Fibroblast of lung (primary cell): Measurements from ENCODE around the gene LRRC61.
A peak's percentile ranks its signal among the peaks of the same experiment; 100 is the strongest.

Experiments used
- CTCF ChIP-seq, 2 donors: IDR thresholded peaks in 1 of 2; conservative IDR thresholded peaks in 1 of 2; 1 replicate in 1 of 2; 2 replicates in 1 of 2; pipeline ENCODE4 v1.5.1; 2011 to 2012; ENCODE audit warnings: low read length in 2 of 2, control low read depth in 1 of 2, inconsistent platforms in 1 of 2, low read depth in 1 of 2, mild to moderate bottlenecking in 1 of 2
- EZH2 ChIP-seq: IDR thresholded peaks from 2 replicates; pipeline ENCODE4 v1.5.1; 2012; ENCODE audit warnings: low read length, control low read depth, mild to moderate bottlenecking; ENCODE audit errors: missing control alignments

DNA sequence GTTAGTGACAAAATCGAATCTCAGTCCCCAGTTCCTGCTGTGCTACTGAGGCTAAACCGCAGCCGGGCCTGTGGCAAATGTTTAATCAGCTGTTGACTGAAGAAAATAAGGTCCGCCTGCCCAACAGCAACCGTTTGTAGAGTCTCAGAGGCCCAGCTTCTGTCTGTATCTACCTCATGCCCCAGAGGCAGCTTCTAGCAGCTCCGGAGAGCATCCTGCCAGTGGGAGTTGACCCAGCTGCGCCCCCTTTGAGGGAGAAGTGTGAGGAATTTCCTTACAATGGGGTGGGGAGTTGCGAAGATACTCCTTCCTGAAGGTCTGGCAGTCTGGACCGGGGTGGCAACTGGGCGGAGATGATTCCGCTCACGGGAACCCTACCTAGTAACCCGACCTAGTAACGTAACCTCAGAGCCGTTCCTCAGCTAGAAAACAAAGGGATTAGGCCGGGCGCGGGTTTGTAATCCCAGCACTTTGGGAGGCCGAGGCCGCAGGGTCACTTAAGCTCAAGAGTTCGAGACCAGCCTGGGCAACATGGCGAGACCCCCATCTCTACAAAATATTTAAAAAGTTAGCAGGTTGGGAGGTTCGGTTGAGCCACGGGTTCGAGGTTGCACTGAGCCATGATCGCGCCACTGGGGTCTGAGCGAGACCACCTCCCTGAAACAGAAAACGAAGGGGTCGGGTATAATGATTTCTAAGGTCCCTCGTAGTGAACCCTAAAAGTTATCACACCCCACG is 55.1 kb downstream of the LRRC61 start:
- TF ChIP-seq CTCF (conservative IDR thresholded peaks at IDR 0.05 in 1 of 2, IDR thresholded peaks at IDR 0.05 in 1 of 2; ENCODE audit: low read depth in 1 of 2, low read length in 2 of 2) (peak in 1 of 2 donors; percentile 8), EZH2 (no peak)
